Stimulated activated CD8-positive, alpha-beta memory T cell treated with anti-CD3 and anti-CD28 coated beads, Interleukin-12 subunit alpha, Interleukin-12 subunit beta, amount 100 ng/mL, for 24 hours (primary cell): ENCODE data around the gene EFHC1.

Experiments used
- DNase-seq: peaks from one replicate; pipeline ENCODE4 v3.0.0-alpha.2; 2020; ENCODE audit errors: extremely low read depth

The EFHC1 gene

DNA sequence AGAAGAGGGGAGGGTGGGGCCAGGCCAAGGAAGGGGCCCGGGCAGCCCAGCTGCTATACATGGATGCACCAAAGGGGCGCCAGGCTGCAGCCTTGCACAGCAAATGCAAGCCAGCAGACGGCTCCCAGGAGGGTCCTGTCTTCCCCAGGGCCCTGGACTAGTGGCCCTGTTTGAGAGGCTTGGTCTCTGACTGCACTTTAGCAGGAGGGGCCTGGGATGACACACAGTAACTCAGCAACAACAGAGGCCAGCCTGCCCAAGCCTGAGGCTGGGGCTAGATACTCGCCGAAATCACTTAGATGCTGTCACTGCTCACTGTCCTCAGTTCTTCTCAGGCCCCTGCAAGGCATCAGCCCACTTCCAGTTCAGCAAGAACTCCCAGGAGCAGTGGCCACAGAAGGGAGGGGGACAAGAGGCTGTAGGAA is 83.2 kb downstream of the EFHC1 start:
- DNase-seq = no peak

DNA sequence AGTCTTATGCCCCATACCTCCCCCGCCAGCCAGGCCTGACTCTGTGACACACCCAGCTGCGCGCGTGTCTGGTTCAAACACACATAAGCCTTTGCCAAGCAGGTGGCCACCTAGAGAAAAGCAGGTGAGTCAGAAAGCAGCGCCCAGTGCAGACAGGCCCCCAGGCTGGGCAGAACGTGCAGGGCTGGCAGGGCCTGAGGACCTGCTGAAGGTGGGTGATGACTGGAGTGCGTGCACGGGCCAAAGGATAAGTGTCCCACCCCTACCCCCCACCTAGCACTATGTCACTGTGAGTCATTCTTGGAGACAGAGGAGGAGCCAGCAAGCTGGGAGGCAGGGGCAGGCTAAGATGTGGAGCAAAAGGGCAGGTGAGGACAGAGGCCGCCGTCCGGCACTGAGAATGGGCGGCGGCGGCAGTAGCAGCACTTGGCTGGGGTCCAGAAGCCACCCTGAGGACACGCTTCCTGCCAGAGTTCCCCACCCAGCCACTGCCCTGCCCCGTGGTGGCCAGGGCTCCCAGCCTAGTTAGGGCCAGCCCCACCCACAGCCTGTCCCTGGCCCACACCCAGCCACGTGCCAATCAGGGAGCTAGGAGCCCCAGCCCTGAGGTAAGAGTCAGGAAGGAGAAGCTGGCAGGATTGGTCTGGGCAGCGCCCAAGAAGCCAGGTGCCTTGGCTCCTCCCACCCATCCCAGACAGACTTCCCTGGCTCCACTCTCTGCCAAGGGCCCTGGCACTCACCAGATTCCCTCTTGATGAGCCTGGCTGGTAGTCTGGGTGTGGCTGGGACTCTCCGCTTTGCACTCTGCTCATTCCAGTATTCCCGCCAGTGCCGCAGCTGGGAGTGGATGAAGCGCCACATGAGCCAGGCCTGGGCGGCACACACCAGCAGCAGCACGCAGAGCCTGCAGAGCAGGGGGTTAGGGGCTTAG is 84.0 kb downstream of the EFHC1 start:
- no peak for DNase-seq

DNA sequence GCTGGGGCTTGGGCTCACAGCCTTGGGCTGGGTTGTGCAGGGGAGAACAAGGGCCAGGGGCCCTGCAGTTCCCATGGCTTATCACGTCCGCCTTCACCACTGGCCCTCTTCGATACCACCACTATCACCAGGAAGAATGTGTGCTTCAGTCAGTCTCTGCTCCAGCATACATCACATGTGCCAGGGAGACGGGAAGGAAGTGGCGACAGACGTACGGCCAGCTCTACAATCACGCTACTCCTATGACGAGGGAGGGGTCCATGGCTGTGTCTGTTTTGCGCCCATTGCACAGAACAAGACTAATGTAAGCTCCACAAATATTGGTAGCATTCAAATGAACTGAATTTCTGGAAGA is 84.6 kb downstream of the EFHC1 start:
- DNase-seq = no peak

DNA sequence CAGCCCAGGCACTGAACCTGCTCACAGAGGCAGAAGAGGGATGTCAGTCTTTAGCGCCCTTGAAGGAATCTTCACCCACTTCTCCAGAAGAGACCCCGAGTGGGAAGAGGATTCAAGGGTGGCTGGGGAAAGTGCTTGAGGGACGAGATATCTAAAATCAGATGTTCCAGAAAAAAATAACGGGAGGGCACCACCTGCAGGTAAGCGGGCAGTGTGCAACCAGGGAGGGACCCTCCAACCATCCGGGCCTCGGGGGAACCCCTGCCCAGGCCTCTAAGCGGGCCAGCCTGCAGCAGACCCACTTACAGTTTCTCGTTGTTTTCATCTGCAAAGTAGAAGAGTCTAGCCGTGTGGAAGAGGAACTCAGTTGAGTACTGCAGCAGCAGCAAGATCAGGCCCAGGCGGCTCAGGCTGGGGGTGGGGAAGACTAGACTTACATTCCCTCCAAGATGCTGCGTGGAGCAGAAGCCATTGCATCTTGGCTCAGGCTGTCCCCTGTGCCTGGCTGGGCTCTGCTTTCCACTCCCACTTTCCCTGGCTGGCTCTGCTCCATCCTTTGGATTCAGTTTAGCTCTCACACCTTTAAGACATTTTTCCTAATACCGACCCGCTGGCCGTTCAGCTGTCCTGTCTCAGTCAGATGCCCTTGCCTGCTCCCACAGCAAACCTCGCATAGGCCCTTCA is 85.7 kb downstream of the EFHC1 start:
- no peak for DNase-seq

DNA sequence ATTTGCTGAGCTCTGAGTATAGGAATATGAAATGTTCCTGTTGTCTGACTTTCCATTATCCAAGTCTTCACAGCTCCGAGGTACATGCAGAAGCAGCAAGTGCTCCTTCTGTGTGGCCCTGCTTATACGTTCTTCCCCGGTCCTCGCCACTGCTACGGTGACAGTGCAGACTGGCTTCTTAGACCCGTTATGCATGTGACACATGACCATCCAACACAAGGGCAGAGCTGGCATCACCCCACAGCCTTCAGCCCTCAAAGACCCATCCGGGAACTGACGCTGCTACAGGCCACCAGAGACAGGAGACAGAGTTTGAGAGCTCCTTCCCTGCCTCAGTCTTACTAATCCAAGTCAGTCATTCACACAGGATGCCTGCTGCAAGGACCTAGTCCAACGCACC is 86.3 kb downstream of the EFHC1 start:
- DNase-seq = no peak

DNA sequence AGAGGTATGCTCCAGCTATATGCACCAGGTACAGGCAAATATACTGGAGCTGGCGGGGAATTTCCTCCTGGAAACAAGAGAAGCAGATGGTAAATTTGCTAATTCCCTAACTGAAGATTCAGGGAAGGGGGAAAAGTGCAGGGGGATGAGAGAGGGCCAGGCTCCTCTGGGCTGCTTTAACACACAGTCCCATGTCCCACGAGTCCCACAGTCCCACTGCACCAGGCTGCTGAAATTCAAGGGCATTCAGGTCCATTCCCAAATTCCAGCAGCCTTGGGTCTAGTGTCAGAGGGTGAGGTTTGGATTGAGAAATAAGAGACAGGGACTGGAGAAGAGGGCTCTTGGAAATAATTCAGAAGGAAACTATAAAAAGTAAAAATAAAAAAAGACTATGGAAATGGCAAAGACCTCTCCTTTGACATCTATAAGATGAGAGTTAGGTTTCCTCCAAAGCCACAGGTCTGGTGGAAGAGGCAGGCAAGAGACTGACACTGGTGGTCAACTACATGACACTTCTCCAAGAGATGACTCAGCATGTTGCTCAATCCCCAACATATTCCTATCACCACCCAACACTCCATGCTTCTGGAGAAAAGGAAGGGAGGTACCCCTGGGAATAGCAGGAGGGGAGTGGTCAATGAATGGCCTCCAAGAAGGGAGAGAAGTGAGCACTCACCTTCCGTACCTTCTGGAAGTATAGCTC is 87.6 kb downstream of the EFHC1 start:
- DNase-seq = no peak

DNA sequence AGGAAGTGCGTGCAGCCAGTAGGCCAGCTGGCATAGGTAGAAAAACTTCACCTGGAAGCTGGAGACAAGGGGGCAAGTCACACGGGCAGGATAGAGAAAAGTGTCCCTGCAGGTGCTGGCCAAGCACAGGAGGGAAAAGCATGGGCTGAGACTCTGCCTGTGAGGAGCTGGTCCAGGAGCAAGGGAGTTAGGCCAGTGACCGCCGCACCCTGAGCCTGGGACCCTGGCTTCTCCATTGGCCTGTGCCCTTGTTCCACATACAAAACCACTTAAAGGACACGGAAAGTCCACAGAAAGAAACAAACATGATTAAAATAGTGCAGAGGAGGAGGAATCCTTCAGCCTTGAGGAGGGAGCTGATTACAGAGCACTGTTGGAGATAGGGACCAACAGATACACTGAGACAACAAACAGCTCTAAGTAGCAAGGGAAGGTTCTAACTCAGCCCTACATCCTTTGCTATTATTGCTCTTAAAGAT is 88.2 kb downstream of the EFHC1 start:
- DNase-seq = no peak

DNA sequence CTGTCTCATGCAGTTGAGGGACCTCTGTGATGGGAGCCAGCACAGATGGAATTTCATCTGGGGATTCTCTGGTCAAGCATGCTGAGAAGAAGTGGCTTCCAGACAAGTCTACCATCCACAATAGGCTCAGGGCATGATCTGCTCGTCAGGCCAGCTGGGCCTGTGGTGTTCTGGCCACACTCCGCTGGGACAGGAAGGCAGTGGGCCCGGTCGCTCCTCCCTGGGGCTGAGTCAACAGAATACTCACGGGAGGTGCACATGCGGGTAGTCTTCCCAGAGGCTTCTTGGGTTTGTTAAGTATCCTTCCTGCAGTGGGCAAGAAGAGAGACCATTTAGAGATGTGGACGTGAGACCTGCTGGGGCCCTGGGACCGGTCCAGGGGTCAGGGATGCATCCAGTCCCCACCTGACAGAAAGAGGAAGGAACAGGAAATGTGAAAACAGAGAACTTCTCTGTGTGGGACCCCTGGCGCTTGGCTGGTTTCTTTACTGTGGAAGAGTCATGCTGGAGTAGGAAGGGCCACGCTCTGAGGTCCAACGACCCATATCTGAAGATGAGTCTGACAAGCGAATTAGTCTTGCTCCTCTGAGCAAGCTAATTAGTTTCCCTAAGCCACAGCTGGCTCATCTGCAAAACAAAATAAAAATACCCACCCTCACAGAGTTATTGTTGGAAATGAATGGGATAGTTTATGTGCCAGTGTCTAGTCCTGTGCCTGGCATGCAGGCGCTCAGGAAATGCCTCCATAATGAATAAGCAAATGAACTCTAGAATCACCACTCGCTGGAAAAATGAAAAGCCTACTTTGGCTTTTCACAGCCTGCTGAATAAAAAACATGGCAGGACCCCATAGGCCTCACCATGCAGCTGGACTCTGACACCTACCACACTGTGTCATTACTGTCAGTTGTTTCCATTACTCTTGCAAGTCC is 89.4 kb downstream of the EFHC1 start:
- DNase-seq = no peak

DNA sequence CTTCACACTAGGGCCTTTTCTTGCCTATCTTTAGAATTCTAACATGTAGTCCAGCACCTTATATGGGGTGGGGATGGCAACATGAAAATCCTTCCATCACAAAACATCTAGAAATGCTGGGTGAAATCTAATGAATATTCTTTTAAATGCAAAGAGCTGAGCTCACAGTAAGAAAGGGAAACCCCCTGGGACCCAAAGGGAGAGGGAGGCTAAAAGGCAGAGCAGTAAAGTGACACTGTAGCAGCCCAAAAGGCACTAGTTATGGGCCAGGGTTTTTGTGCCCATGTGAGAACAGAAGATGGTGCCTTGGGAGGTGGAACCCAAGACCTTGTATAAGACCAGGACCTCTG is 90.0 kb downstream of the EFHC1 start:
- DNase-seq = no peak

DNA sequence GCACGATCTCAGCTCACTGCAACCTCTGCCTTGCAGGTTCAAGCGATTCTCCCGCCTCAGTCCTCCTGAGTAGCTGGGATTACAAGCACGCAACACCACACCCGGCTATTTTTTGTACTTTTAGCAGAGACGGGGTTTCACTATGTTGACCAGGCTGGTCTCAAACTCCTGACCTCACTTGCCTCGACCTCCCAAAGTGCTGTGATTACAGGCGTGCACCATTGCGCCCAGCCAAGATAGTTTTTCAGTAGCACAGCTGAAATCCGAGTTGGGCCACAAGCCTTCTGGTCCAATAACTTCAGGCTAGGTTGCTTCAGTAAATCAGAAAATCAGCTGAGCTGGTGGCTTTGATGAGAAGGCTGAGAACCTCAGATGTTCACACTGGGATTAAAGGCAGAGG is 91.0 kb downstream of the EFHC1 start:
- DNase-seq = no peak

DNA sequence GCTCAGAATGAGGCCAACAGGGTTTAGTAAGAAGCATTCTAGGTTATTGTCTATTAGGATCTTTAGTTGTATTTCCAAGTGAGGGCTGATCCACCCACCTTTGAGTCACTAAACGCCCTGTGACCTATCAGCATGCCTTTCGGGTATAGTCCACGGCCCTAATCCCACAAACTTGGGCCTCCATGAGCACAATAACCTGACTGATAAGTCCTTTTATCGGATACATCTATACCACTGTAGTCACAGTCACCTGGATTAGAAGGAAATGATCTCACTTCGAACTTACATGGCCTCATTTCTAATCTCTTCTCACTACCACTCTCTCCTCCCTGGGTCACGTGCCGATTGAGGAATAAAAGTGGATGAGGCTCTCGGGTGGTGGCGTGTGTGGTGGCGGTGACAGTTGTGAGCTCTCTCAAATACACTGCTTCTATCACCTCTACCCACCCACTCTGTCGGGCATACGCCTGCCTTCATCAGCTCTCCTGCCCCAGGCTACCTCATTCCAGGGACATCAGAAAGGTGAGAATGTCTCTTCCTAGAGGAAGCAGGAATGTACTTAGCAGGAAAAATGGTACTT is 91.5 kb downstream of the EFHC1 start:
- DNase-seq = no peak

DNA sequence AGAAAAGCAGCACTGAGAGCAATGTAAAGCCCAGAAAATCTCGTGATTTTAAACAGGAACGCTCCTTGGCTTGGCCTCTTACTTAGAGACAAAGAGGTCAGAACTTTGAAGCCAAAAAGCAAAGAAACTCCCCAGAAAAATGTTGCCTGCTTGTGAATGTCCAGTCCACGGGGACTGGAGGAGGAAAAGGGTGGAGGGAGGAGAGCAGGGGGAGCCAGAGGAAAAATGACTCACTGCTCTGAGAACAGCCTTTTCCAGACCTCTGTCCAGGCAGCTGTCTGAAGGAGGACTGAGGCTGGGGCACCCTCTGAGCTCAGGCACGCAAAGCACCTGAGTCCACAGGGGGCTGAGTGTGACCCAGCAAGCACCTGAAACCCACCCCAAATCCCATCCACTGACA is 92.1 kb downstream of the EFHC1 start:
- DNase-seq = no peak

DNA sequence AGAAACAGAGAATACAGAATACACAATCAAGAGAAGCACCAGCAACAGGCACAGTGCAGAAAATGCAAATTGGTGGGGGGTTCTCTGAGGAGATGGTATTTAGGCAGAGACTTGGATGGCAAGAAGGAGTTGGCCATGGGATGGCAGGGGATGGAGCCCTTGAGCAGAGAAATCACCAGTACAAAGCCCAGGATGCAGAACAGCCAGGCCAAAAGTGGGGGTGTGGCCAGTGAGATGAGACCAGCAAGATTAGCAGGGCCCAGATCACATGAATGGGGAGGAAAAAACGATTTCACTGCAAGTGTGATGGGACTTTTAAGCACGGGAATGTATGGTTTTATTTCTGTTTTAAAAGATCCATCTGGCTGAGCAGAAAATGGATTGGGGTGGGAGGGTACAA is 93.3 kb downstream of the EFHC1 start:
- DNase-seq = no peak

DNA sequence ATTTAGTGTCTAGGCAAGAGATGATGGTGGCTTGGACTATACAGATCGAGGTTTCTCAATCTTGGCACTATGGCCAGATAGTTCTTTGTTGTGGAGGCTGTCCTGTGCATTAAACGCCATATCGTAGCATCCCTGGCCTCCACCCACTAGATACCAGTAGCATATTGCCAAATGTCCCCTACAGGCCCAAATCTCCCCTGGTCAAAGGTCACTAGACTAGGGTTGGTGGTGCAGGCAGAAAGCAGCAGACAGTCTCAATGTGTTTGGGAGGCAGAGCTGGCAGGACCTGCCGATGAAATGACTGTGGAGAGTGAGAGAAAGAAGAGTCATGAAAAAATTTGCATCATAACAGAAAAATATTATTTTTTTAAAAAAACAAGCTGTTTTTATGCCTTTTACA is 93.8 kb downstream of the EFHC1 start:
- DNase-seq = no peak

DNA sequence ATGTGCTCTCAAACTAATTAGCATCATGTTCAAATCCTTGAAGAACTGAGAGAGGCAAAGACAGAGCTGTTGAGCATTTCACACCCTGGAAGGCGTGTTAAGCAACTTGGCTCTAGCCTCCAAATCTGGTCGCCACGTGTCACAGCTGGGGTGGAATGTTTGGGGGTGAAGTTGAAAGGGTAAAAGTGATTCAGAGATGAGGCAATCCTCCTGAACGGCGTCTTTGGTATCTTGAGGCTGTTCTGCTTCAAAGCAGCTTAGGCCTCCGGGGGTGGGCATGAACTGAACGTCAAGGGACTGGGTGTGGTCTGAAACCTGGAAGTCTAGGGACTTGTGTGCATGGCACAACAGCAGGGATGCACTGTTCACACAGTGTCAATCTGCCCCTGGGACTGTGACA is 94.4 kb downstream of the EFHC1 start:
- no peak for DNase-seq

DNA sequence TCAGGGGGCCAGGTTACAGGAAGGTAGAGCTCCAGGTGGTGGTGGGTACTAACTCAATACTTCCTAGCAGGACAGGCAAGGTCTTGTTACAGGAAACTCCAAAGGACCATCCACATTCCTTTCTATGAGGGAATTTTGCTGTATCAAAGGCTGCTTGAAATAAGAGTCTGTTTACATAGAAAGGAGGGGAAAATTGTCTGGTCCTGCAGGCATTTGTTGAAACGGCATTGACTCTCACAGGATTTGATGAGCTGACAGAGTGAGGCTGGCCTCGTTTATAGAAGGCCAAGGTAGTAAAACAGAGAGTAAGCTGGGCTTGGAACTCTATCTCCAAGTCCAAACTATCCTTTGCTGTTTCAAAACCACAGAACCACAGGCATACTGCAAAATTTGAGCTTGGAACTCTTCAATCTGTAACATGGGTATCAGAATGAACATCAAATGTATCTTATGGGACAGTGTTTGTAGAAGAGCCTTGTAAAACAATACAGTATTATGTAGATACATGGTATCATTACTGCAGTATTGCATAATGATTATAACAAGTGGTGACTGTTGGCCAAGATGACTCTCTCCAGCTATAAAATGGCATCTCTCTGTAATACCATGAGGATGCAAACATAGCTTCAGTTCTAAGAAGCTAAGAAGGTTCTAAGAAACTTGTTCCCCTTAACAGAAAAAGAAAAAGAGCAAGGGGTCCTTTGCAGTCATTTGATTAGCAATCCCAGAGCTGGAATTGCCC is 95.2 kb downstream of the EFHC1 start:
- no peak for DNase-seq

DNA sequence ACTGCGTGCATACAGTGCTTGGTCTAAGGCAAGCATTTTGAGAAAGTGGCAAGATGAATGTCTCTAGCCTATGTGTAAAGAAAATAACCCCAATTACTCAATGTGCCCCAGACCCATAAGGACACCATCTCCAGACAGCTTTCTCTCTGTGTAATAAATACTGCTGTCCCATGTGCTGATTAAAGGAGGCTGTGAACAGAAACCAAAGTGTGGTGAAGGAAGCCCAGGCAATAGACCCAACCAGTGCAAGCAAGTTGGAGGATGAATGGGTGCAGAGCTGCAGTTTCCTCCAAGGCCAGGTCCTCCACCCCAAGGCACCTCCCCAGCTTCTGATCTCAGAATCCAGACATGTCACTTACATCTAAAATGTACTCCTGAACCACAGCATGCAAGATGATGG is 96.1 kb downstream of the EFHC1 start:
- no peak for DNase-seq

DNA sequence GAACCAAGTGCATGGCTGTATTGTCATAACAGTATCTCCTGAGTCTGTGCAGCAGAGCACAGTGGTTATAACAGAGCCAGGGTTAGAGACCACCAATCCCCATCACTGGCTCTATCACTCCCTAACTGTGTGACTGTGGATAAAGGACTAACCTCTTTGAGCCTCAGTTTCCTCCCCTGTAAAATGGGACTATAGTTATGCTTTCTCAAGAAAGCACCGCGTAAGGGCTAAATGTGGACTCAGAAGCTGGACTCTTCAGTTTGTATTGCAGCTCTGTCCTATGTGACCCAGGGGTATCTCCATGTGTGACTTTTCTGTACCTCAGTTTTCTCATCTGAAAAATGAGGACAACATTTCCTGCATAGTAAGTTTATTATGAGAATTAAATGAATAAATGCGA is 96.8 kb downstream of the EFHC1 start:
- DNase-seq = no peak

DNA sequence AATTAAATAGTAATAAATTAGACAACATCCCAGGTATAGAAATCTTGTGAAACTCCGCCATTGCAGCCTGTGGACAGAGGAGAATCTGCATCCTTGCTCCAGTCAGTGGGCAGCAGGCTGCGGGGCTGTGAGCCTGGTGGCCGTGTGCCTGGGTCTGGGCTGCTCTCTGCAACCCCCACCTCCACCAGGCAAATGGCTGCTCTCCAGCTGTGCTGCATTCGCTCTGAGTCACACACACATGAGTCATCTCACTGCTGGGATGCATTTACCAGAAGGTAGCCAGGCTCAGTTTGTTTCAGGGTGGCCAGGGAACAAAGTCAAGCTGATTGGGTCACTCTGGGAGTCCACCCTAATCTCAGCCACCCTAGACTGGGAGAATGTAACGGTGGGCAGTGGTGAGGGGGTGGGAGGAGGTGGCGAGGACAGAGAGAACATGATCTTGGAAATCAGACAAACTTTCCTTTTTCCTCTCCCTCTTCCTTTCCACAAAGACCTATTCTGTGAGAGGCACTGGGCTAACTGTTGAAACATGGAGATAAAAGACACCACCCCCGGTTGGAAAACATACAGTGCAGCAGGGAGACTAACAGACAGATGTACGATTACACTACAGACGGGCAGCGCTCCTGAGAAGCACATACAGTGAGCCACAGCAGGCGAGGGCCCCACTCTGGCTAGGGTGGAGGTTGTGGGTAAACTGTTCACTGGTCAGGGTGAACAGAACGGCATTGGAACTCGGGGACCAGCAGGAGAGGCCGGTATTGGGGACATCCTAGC is 97.5 kb downstream of the EFHC1 start:
- DNase-seq = no peak
